RWPE1 (cell line): Measurements from ENCODE around the gene SLC7A6OS.

Experiments
- CTCF ChIA-PET: fragments of 350-600 bp; sonication (Branson Sonifier 250); formaldehyde crosslinking; extraction: SDS; loops from one replicate; lab custom pipeline; 2021; lab: Yijun Ruan, JAX
- POLR2A ChIA-PET: fragments of 400-600 bp; formaldehyde crosslinking; extraction: SDS; loops from one replicate; lab custom pipeline; 2020; ENCODE audit warnings: antibody characterized with exemption; ENCODE audit not compliant: low non-redundant PET; lab: Yijun Ruan, JAX
- DNase-seq: peaks from one replicate; pipeline ENCODE4 v3.0.0; 2012; ENCODE audit warnings: low spot score
- H3K27ac ChIP-seq: fragments of 450-650 bp; 2 replicates; pipeline ENCODE4 v1.5.1; 2017
- TF ChIP-seq, protein P1 (sequence below): fragments of 450-650 bp; conservative IDR thresholded peaks from 2 replicates; pipeline ENCODE4 v1.5.1; 2017; ENCODE audit warnings: low read depth, mild to moderate bottlenecking

SLC7A6OS gene

DNA sequence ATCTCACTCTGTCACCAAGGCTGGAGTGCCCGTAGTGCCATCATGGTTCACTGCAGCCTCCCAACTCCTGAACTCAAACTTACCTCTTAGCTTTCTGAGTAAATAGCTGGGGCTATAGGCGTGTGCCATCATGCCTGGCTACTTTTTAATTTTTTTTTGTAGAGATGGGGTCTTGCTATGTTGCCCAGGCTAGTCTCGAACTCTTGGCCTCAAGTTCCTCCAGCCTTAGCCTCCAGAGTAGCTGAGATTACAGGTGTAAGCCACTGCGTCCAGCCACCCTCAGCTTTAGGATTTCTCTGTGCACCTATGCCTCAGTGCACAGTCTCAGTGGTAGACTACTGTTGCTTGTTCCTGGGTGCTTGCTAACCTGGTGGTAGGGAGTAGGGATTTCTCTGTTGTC is 41.0 kb downstream of the SLC7A6OS start:
- CTCF ChIA-PET, result interaction anchor here (1.6 kb wide), 1 partner anchor 59 kb away, joined by 4 read pairs; no protein-coding TSS in a partner anchor
- DNase-seq, result no peak
- POLR2A ChIA-PET, result no interaction called here
- no peak overlapping the region for H3K27ac ChIP-seq
- TF ChIP-seq, protein P1, sequence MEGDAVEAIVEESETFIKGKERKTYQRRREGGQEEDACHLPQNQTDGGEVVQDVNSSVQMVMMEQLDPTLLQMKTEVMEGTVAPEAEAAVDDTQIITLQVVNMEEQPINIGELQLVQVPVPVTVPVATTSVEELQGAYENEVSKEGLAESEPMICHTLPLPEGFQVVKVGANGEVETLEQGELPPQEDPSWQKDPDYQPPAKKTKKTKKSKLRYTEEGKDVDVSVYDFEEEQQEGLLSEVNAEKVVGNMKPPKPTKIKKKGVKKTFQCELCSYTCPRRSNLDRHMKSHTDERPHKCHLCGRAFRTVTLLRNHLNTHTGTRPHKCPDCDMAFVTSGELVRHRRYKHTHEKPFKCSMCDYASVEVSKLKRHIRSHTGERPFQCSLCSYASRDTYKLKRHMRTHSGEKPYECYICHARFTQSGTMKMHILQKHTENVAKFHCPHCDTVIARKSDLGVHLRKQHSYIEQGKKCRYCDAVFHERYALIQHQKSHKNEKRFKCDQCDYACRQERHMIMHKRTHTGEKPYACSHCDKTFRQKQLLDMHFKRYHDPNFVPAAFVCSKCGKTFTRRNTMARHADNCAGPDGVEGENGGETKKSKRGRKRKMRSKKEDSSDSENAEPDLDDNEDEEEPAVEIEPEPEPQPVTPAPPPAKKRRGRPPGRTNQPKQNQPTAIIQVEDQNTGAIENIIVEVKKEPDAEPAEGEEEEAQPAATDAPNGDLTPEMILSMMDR, result no peak

- TF ChIP-seq, protein P1, result no peak
- ChIA-PET POLR2A (no interaction called here), CTCF (interaction anchor here (1.2 kb wide), 1 partner anchor 61 kb away, joined by 3 read pairs; no protein-coding TSS in a partner anchor)
- peak overlapping the region; percentile 28; the same call in 1 of the 2 replicates for H3K27ac ChIP-seq
- no peak for DNase-seq
Measured at GRCh38 chr16:68267612-68268405, 42.9 kb downstream of the SLC7A6OS start.

DNA sequence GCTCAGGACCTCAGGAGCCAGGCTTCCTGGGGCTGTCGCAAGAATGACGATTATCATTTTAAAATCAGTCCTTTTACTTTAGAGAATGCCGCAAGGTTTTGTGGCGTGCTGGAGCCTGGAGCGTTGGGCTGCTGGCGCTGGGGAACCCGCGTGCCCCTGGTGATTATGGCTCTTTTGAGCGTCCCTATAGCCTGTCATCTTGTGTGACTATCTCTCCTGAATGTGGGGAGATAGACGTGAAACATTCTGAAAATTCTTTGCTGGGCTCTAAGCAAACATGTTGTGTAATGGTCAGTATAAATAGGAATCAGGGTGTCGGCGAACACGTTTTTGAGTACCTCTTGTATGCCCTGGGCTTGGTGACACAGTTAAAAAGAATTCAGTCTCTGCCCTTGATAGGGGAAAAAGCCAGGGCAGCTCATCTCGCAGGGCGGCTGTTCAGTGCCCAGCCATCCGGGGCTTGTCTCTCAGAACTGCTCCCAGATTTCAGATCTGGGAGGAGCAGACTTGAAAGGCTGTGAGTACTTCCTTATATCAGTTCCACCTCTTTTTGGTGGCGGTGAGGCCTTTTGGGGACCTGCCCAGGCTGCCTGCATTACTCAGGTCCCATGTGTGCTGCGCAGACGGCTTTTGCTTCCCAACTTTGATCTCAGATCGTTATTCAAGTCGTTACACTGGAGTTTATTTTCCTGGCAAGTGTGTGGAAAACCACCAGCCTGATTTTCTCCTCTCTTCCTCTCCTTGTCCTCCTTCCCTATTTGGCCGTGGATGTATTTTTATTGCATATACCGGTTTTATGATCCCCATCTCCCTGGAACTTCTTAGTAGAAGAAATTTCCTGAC is 45.4 kb downstream of the SLC7A6OS start:
- POLR2A ChIA-PET, result interaction anchor here (0.6 kb wide), 1 partner anchor 108 kb away, joined by 3 read pairs; no protein-coding TSS in a partner anchor
- DNase-seq, result peak; percentile 79
- peak overlapping the region; percentile 98 for H3K27ac ChIP-seq

GRCh38 chr16:68264128-68265077 is 46.3 kb downstream of the SLC7A6OS start, which contains the start of gene SLC7A6:
Gene SLC7A6, plus strand, starts transcription at chr16:68264526. Its CDS starts 10,201 bp downstream, at chr16:68274727.
- ChIA-PET POLR2A (interaction anchor here (0.6 to 1.3 kb wide), 5 partner anchors 16 to 63 kb away, joined by 3 to 5 read pairs (median 3); partner anchors contain the start of gene PLA2G15), CTCF (interaction anchor here (0.5 to 1.9 kb wide), 21 partner anchors 10 to 952 kb away, joined by 3 to 12 read pairs (median 4); no protein-coding TSS in a partner anchor)
- peak; percentile 62 for DNase-seq
- H3K27ac ChIP-seq, result peak within 1 kb of the TSS; percentile 98
- TF ChIP-seq, protein P1, result peak; percentile 75

More for the DNA sequence above, 45.4 kb downstream of the SLC7A6OS start:
- CTCF ChIA-PET, result no interaction called here
- TF ChIP-seq, protein P1, result no peak

- ChIA-PET CTCF (interaction anchor here (0.5 to 1.9 kb wide), 21 partner anchors 11 to 176 kb away, joined by 3 to 12 read pairs (median 5); partner anchors contain the start of genes PRMT7 and SLC7A6OS), POLR2A (interaction anchor here (1.0 to 1.3 kb wide), 2 partner anchors 19 to 26 kb away, joined by 4 to 5 read pairs; partner anchors contain the start of gene PLA2G15)
- no peak for DNase-seq
- peak overlapping the region; percentile 98 for H3K27ac ChIP-seq
- TF ChIP-seq, protein P1, result no peak
Measured at GRCh38 chr16:68263559-68264127, 47.1 kb downstream of the SLC7A6OS start.
